Measurements from ENCODE around the gene MRPL11. TPM values are rescaled to one million over a fixed set of nuclear protein-coding genes. Genes with fewer than 3 reads are reported as not detected.

Gene MRPL11
- polyA plus RNA-seq, 3 donors, result 14.7 to 64.6 (median 59.6) TPM

GRCh38 chr11:66415423-66415822 is 23.2 kb downstream of the MRPL11 start:
- Mint-ChIP-seq H3K27me3 (ENCODE audit: low read depth in 3 of 3) (peaks cover 43 to 50% (median 47%) of the 10 kb centered on the region in 3 donors), H3K4me1 (peaks cover 8% of the 10 kb centered on the region), H3K36me3 (peaks cover 0 to 5% of the 10 kb centered on the region in 2 donors), H3K27ac (no peak overlapping the region), H3K9me3 (peaks cover 4 to 10% (median 7%) of the 10 kb centered on the region in 7 donors), H3K4me3 (no peak overlapping the region)
- Histone ChIP-seq H4K20me1 (ENCODE audit: insufficient read depth, low read length) (no peaks in the 10 kb centered on the region), H3K27ac (ENCODE audit: low read depth in 1 of 2, low read length in 2 of 2) (no peak overlapping the region), H3K79me2 (ENCODE audit: insufficient read depth, low read length) (no peaks in the 10 kb centered on the region), H2AFZ (ENCODE audit: insufficient read depth, low read depth, low read length, poor library complexity, severe bottlenecking) (no peak overlapping the region), H3K4me3 (replicated peaks in 1 of 3; ENCODE audit: low read depth in 2 of 3, low read length in 3 of 3) (no peak overlapping the region), H3K4me2 (replicated peaks; ENCODE audit: extremely low read depth, low read length, poor library complexity, severe bottlenecking) (no peak overlapping the region), H3K36me3 (replicated peaks in 1 of 2; ENCODE audit: control insufficient read depth in 1 of 2, insufficient read depth in 2 of 2, low read length in 2 of 2) (no peaks in the 10 kb centered on the region), H3K9ac (ENCODE audit: insufficient read depth, low read length, poor library complexity, severe bottlenecking) (no peak overlapping the region), H3K4me1 (ENCODE audit: control insufficient read depth in 1 of 2, insufficient read depth in 2 of 2, low read length in 2 of 2) (no peaks in the 10 kb centered on the region), H3K27me3 (ENCODE audit: control insufficient read depth in 2 of 2, insufficient read depth in 2 of 2, low read length in 2 of 2) (peaks cover 14 to 34% of the 10 kb centered on the region in 2 donors), H3K9me3 (replicated peaks in 1 of 2; ENCODE audit: control insufficient read depth in 1 of 2, insufficient read depth in 1 of 2, low read length in 2 of 2) (peaks cover 0 to 12% of the 10 kb centered on the region in 2 donors)
- no peak for TF ChIP-seq CTCF (IDR thresholded peaks at IDR 0.05)
- intact Hi-C loops (cut with micrococcal nuclease), result loop anchor here in 1 of 2 donors (10.0 kb wide), 1 partner anchor 429 kb away; the partner anchor contains the start of gene RCE1
- 63% methylated on average over 2 of the region's 2 CpGs for WGBS (ENCODE audit: insufficient coverage)
- DNase-seq, result no peak

GRCh38 chr11:66414120-66414934 is 24.3 kb downstream of the MRPL11 start:
- WGBS (ENCODE audit: insufficient coverage), result 77% methylated on average over 4 of the region's 12 CpGs
- H3K9me3 ChIP-seq (replicated peaks in 1 of 2; ENCODE audit: control insufficient read depth in 1 of 2, insufficient read depth in 1 of 2, low read length in 2 of 2), result peaks cover 0 to 6% of the 10 kb centered on the region in 2 donors
- Mint-ChIP-seq H3K4me3 (no peak overlapping the region), H3K27ac (no peak overlapping the region), H3K36me3 (peaks cover 0 to 3% of the 10 kb centered on the region in 2 donors), H3K27me3 (ENCODE audit: low read depth in 3 of 3) (peaks cover 36 to 50% (median 45%) of the 10 kb centered on the region in 3 donors), H3K9me3 (peaks cover 0 to 7% (median 4%) of the 10 kb centered on the region in 7 donors), H3K4me1 (peaks cover 8% of the 10 kb centered on the region)
- intact Hi-C loops (cut with micrococcal nuclease), result loop anchor here in 1 of 2 donors (10.0 kb wide), 1 partner anchor 430 kb away; the partner anchor contains the start of gene RCE1
- no peak overlapping the region for H3K4me2 ChIP-seq (replicated peaks; ENCODE audit: extremely low read depth, low read length, poor library complexity, severe bottlenecking)
- H3K27ac ChIP-seq (ENCODE audit: low read depth in 1 of 2, low read length in 2 of 2), result no peak overlapping the region
- H4K20me1 ChIP-seq (ENCODE audit: insufficient read depth, low read length), result no peaks in the 10 kb centered on the region
- no peak overlapping the region for H3K9ac ChIP-seq (ENCODE audit: insufficient read depth, low read length, poor library complexity, severe bottlenecking)
- peaks cover 2% of the 10 kb centered on the region in 2 donors for H3K4me1 ChIP-seq (ENCODE audit: control insufficient read depth in 1 of 2, insufficient read depth in 2 of 2, low read length in 2 of 2)
- DNase-seq, result no peak
- no peak overlapping the region for H3K4me3 ChIP-seq (replicated peaks in 1 of 3; ENCODE audit: low read depth in 2 of 3, low read length in 3 of 3)
- H3K79me2 ChIP-seq (ENCODE audit: insufficient read depth, low read length), result no peaks in the 10 kb centered on the region
- TF ChIP-seq CTCF (IDR thresholded peaks at IDR 0.05), result no peak
- H2AFZ ChIP-seq (ENCODE audit: insufficient read depth, low read depth, low read length, poor library complexity, severe bottlenecking), result no peak overlapping the region
- H3K27me3 ChIP-seq (ENCODE audit: control insufficient read depth in 2 of 2, insufficient read depth in 2 of 2, low read length in 2 of 2), result peaks cover 5 to 33% of the 10 kb centered on the region in 2 donors
- H3K36me3 ChIP-seq (replicated peaks in 1 of 2; ENCODE audit: control insufficient read depth in 1 of 2, insufficient read depth in 2 of 2, low read length in 2 of 2), result no peaks in the 10 kb centered on the region

Data from CD14-positive monocyte (primary cell).